Uterus (tissue), 4 donors: Measurements from ENCODE around the gene DYNLT3. TPM values are rescaled to one million over a fixed set of nuclear protein-coding genes. Genes with fewer than 3 reads are reported as not detected.

Experiments used
- DNase-seq, 2 donors: peaks; one replicate each; pipeline ENCODE4 v3.0.0-alpha.2; 2019 to 2020
- H3K27ac ChIP-seq, 2 donors: fragments of 200-600 bp; sonication (generic); 1 replicate in 1 of 2; 2 replicates in 1 of 2; pipeline ENCODE4 v1.5.1; 2016 to 2018
- H3K27me3 ChIP-seq, 2 donors: fragments of 200-600 bp; sonication (generic); one replicate each; pipeline ENCODE4 v1.5.1; 2018 to 2019; ENCODE audit warnings: control low read depth in 1 of 2
- H3K36me3 ChIP-seq, 2 donors: fragments of 200-600 bp; sonication (generic); one replicate each; pipeline ENCODE4 v1.5.1; 2019; ENCODE audit warnings: control low read depth in 1 of 2
- H3K4me1 ChIP-seq, 2 donors: fragments of 200-600 bp; sonication (generic); one replicate each; pipeline ENCODE4 v1.5.1; 2018 to 2019; ENCODE audit warnings: control low read depth in 1 of 2
- H3K4me3 ChIP-seq, 2 donors: fragments of 200-600 bp; sonication (generic); 1 replicate in 1 of 2; 2 replicates in 1 of 2; pipeline ENCODE4 v1.5.1; 2018 to 2019; ENCODE audit warnings: mild to moderate bottlenecking in 1 of 2
- H3K9me3 ChIP-seq, 2 donors: fragments of 200-600 bp; sonication (generic); one replicate each; pipeline ENCODE4 v1.5.1; 2019; ENCODE audit warnings: control low read depth in 1 of 2
- POLR2A ChIP-seq, 2 donors: fragments of 450-650 bp; IDR thresholded peaks; one replicate each; pipeline ENCODE4 v1.6.1; 2016; ENCODE audit warnings: antibody characterized with exemption in 2 of 2, mild to moderate bottlenecking in 1 of 2, moderate library complexity in 1 of 2
- intact Hi-C: fragments of 100-400 bp; cut with DNase I; formaldehyde crosslinking; loops from one replicate; pipeline ENCODE4 v1.15.1; 2023; ENCODE audit warnings: low total_unique reads
- total RNA-seq, 4 donors: library from RNA; depleted of rRNA in 3 of 4; stranded (reverse); fragments of >200 nt in 3 of 4; gene quantifications; one replicate each; pipeline versions ENCODE4 v1.1.0 to v1.2.4, GENCODE V29; 2014 to 2023
- TF ChIP-seq, protein P1 (sequence below), 4 experiments: fragments of 200-600 bp in 2 of 4; fragments of 450-650 bp in 2 of 4; sonication (generic) in 2 of 4; IDR thresholded peaks; one replicate each; pipeline ENCODE4 v1.5.1; 2016 to 2019; ENCODE audit warnings: antibody characterized with exemption in 4 of 4, mild to moderate bottlenecking in 2 of 4, moderate library complexity in 1 of 4
- donor health status: DM: yes; HTN: yes; CAD: no.

Gene DYNLT3
- total RNA-seq, 4 donors from 2014 or later, result 31.3 to 59.7 (median 46.6) TPM

DNA sequence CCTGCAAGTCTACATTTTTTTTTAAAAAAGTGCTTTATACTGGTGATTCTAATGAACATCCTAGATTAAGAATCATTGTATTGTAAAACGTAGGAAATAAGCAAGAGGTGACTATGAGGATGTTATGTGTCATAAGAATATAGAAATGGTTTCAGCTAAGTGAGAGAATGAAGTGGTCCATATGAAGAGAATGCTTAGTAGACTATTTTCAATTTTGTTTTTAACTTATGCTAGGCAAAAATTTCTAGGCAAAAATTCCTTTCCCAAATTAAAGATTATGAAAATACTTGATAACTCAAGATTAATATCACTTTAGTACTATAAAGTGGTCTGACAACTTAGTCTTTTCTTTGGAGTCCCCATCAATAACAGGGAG is 825 bp downstream of the DYNLT3 start:
- no peaks in the 10 kb centered on the region for H3K4me1 ChIP-seq
- H3K9me3 ChIP-seq, result no peaks in the 10 kb centered on the region
- no peaks in the 10 kb centered on the region for H3K27me3 ChIP-seq
- DNase-seq, result no peak
- intact Hi-C loops, result no loop called here
- peak overlapping the region; percentile 71 to 75 for H3K4me3 ChIP-seq
- peak overlapping the region; percentile 84 to 95 for H3K27ac ChIP-seq
- no peaks in the 10 kb centered on the region for H3K36me3 ChIP-seq
- TF ChIP-seq, protein P1, sequence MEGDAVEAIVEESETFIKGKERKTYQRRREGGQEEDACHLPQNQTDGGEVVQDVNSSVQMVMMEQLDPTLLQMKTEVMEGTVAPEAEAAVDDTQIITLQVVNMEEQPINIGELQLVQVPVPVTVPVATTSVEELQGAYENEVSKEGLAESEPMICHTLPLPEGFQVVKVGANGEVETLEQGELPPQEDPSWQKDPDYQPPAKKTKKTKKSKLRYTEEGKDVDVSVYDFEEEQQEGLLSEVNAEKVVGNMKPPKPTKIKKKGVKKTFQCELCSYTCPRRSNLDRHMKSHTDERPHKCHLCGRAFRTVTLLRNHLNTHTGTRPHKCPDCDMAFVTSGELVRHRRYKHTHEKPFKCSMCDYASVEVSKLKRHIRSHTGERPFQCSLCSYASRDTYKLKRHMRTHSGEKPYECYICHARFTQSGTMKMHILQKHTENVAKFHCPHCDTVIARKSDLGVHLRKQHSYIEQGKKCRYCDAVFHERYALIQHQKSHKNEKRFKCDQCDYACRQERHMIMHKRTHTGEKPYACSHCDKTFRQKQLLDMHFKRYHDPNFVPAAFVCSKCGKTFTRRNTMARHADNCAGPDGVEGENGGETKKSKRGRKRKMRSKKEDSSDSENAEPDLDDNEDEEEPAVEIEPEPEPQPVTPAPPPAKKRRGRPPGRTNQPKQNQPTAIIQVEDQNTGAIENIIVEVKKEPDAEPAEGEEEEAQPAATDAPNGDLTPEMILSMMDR (IDR thresholded peaks at IDR 0.05), result no peak
- no peak for TF ChIP-seq POLR2A (IDR thresholded peaks at IDR 0.05)

DNA sequence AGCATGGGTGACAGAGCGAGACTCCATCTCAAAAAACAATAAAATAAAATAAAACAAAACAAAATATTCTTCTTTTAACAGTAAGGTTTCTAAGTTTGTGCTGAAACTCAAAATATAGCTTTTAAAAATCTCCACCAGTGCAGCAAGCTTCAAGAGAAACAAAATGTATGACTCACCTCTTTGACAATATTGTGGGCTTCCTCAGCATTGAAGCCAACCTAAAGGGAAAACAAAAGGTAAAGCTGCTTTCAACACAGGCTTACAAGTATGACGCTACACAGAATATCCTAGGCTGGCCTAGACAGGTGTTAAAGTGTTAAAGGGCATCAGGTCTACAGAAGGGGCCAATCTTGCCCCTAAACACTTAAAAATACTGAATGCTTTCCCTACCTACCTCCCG is 1.2 kb downstream of the DYNLT3 start:
- H3K9me3 ChIP-seq, result no peaks in the 10 kb centered on the region
- H3K27ac ChIP-seq, result peak overlapping the region in 1 of 2 donors; percentile 95

DNA sequence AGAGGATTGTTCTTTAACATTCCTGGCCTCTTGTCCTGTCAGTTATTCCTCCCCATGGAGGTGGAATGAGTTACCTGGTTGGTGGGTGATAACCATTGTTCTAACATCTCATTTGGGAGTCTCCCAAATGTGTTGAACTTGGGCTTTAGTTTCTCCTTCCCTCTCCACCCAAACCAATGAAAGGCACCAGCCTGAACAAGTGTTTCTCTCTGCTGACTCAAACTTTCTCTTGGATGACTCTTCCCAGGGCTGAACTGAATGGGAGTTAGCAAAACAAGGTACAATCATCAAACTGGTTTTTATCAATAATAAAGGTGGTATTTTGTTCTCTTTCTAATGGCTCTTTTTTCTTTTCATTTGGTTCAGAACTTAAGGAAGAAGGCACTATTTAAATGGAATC is 2.7 kb downstream of the DYNLT3 start:
- DNase-seq, result no peak
- no peaks in the 10 kb centered on the region for H3K27me3 ChIP-seq
- no peak for TF ChIP-seq POLR2A (IDR thresholded peaks at IDR 0.05)
- TF ChIP-seq, protein P1 (IDR thresholded peaks at IDR 0.05), result no peak
- H3K27ac ChIP-seq, result no peak overlapping the region
- intact Hi-C loops, result no loop called here
- H3K9me3 ChIP-seq, result no peaks in the 10 kb centered on the region
- no peak overlapping the region for H3K4me3 ChIP-seq
- no peaks in the 10 kb centered on the region for H3K36me3 ChIP-seq
- H3K4me1 ChIP-seq, result no peaks in the 10 kb centered on the region

More for the DNA sequence above, 1.2 kb downstream of the DYNLT3 start:
- Histone ChIP-seq H3K4me1 (no peaks in the 10 kb centered on the region), H3K4me3 (peak overlapping the region in 1 of 2 donors; percentile 75), H3K36me3 (no peaks in the 10 kb centered on the region), H3K27me3 (no peaks in the 10 kb centered on the region)
- no peak for DNase-seq
- no peak for TF ChIP-seq POLR2A (IDR thresholded peaks at IDR 0.05)
- TF ChIP-seq, protein P1 (IDR thresholded peaks at IDR 0.05), result no peak
- intact Hi-C loops, result no loop called here

DNA sequence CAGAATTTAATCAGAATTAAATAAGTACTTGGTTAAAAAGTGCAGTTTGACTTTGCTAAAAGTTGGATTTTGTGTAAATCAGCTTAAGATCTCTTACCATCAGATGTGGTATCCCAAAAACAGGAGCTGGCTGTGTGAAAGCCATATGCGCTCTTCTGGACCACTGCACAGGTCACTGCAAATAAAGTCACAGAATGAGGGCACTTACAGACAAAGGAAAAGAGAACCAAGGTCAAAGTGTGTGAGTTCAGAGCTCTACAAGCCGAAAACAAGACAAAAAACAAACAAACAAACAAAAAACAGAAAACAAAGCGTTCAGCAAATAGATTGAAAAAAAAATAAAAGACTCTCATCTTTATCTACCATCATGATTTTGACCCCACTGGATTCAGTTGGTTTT is 6.4 kb downstream of the DYNLT3 start:
- TF ChIP-seq, protein P1 (IDR thresholded peaks at IDR 0.05), result no peak
- no peak for TF ChIP-seq POLR2A (IDR thresholded peaks at IDR 0.05)
- H3K36me3 ChIP-seq, result no peaks in the 10 kb centered on the region
- DNase-seq, result no peak
- H3K9me3 ChIP-seq, result no peaks in the 10 kb centered on the region
- intact Hi-C loops, result no loop called here
- H3K27ac ChIP-seq, result no peak overlapping the region
- no peaks in the 10 kb centered on the region for H3K4me1 ChIP-seq
- no peaks in the 10 kb centered on the region for H3K27me3 ChIP-seq
- H3K4me3 ChIP-seq, result no peak overlapping the region

DNA sequence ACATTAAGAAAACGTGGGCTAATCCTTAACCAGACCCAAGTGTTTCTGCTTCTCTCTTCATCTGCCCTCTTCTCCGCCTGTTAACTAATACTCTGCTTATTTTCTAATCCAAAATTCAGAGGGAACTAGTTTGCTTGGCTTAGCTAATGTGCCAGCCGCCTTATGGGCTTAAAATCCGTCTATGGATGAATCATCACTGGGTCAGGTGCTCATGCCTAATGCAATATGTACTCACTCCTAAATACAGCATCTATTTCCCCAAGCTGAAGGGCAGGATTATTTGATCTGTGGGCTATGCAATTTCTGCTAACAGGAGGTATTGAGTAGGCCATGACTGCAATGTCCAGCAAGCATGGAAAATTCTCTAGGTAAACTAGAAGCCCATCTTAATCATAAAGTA is 12.4 kb downstream of the DYNLT3 start:
- no peaks in the 10 kb centered on the region for H3K36me3 ChIP-seq
- no peak for TF ChIP-seq POLR2A (IDR thresholded peaks at IDR 0.05)
- TF ChIP-seq, protein P1 (IDR thresholded peaks at IDR 0.05), result no peak
- no peak overlapping the region for H3K4me3 ChIP-seq
- no peak for DNase-seq
- no peaks in the 10 kb centered on the region for H3K9me3 ChIP-seq
- intact Hi-C loops, result no loop called here
- H3K27me3 ChIP-seq, result no peaks in the 10 kb centered on the region
- no peaks in the 10 kb centered on the region for H3K4me1 ChIP-seq
- H3K27ac ChIP-seq, result no peak overlapping the region
